PC-3 (cell line): ENCODE measurements around the gene TPRN.

Experiments used
- CTCF ChIP-seq: fragments of 300-600 bp; sonication (generic); conservative IDR thresholded peaks from 2 replicates; pipeline ENCODE4 v1.5.1; 2017; ENCODE audit warnings: antibody characterized with exemption, low read depth, mild to moderate bottlenecking, low read length
- EZH2 ChIP-seq: fragments of 300-600 bp; sonication (generic); IDR thresholded peaks from one replicate; pipeline ENCODE4 v1.6.1; 2017; ENCODE audit warnings: antibody characterized with exemption, mild to moderate bottlenecking, low read length; ENCODE audit not compliant: unreplicated experiment
- EZH2phosphoT487 ChIP-seq: fragments of 300-600 bp; sonication (generic); IDR thresholded peaks from 2 replicates; pipeline ENCODE4 v1.6.1; 2018; ENCODE audit warnings: mild to moderate bottlenecking, antibody characterized with exemption, low read length, borderline replicate concordance

GRCh38 chr9:137148661-137149060, 51.9 kb downstream of the TPRN start:
- no peak for TF ChIP-seq CTCF
- TF ChIP-seq EZH2 = no peak
- TF ChIP-seq EZH2phosphoT487 = no peak
